NCI-H2107 treated with DMSO at 0.1 percent for 48 hours (cell line): ENCODE measurements around the gene SIAH1.
"Not testable (repeated sequence)": the region's sequence is repeated elsewhere in the genome, so short reads cannot be mapped to it uniquely, and the experiment has no call there.

Experiments used
- DNase-seq: peaks from one replicate; lab custom pipeline; 2025; ENCODE audit not compliant: unreplicated experiment; lab: John Stamatoyannopoulos, UW

The SIAH1 gene

DNA sequence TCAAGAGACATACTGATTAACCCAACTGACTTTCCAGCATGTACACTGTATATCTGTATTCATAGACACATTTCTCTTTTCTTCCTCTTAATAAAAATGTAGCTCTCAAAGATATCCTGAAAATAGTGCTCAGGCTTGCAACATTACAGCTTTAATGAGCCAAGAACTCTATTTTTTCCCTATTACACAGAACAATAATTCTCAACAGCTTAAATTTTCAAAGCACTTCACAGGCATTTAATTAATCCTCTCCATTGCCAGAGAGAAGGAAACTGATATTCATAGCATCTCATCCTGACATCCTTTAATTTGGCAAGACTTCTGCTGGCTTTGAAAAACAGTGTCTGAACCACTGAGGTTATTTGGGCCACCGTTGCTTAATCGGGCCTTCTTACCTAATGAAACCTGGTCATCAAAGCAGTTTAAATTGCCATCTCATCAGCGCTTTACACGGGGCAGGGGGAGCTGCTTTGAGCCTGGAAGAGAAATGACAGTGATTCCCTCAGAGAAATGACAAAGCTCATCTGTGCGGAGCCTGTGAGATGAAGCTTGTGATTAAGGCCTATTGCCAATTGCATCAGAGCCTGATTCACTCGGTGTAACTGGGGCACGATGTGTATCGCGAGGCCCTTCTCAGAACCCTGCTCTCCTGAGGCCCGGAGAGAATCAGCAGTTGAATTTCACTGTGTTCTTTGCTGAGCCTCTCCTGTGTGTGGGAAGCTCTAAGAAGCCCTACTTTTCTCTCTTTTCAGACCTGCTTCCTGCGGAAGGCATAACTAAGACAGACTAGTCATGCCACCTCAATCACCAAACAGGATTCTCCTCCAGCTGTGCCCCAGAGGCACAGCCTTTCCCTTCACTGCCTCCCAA is 8.5 kb upstream of the SIAH1 start:
- DNase-seq, result no peak

DNA sequence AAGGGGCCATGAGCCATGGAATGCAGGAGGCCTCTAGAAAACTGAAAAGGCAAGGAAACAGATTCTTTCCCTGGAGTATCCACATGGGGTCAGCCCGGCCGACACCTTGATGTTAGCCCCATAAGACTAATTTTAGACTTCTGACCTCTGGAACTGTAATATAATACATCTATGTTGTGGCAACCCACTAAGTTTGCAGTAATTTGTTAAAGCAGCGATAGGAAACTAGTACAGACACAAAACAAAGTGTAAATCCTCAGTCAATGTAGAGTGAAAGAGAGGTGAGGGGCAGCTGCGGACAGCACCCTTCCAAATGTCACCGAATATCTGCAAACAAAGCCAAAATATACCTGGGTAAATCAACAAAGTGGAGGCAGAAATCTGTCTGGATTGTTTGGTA is 7.2 kb upstream of the SIAH1 start:
- DNase-seq, result no peak

GRCh38 chr16:48386559-48387312 is 1.5 kb upstream of the SIAH1 start:
- no peak for DNase-seq

GRCh38 chr16:48384520-48385252 is 527 bp downstream of the SIAH1 start:
- DNase-seq, result no peak

DNA sequence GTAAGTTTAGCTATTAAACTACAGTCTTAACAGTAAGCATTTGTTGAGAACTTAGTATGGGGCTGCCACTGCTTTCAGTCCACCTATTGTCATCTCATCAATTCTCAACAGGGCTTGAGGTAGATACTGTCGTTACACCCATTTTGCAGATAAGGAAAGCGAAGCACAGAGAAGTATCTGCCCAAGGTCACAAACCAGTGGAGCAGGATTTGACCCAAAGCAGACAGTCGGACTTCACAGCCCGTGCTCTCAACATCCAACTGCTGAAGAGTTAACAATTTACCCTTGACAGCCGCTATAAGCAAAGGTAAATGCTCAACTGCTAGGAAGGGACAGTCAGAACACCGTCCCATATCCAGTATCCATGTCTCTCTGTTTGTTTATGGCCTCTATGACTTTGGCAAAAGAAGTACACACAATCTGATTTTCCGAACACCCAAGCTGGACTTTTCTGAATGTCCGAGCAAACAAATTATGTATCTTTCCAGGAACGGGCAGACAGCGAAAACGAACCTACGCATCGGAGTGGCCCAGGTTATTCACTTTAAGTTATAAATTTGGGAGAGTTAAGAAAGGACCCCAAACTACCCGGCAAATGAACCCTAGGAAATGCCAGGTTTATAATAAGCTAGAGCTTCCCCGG is 1.2 kb downstream of the SIAH1 start:
- no peak for DNase-seq

- no peak for DNase-seq
These were observed 2.0 kb downstream of the SIAH1 start for GRCh38 chr16:48383009-48383876.

GRCh38 chr16:48382131-48382530 is 3.1 kb downstream of the SIAH1 start:
- DNase-seq, result no peak

GRCh38 chr16:48381201-48381600 is 4.0 kb downstream of the SIAH1 start:
- DNase-seq, result no peak

GRCh38 chr16:48378836-48379235 is 6.4 kb downstream of the SIAH1 start:
- no peak for DNase-seq

- DNase-seq, result no peak
These were observed 6.9 kb downstream of the SIAH1 start for GRCh38 chr16:48378276-48378675.

DNA sequence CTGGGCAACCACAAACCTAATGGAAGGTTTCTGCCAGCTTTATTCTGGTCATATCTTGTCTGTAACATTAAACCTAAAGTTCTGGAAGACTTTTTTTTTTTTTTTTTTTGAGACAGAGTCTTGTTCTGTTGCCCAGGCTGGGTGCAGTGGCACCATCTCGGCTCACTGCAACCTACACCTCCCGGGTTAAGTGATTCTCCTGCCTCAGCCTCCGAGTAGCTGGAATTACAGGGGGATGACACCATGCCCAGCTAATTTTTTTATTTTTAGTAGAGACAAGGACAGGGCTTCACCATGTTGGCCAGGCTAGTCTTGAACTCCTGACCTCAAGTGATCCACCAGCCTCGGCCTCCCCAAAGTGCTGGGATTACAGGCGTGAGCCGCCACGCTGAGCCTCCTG is 7.9 kb downstream of the SIAH1 start:
- DNase-seq, result not testable (repeated sequence)

DNA sequence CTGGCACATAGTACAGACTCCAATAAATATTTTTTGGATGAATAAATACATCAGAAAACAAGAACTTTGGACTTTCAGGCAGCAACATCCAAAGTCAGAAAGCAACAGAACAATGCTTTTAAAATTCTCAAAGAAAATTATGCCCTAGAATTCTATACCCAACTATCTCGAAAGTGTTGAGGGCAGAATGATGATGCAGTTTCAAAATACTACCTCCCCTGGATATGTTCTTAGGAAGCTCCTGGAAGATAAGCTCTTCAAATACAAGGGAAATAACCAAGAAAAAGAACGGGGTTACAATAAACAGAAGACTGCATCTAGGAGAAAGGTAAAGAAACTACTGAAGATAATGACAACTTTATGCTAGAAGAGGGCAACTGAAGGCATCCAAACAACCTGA is 11.0 kb downstream of the SIAH1 start:
- no peak for DNase-seq

DNA sequence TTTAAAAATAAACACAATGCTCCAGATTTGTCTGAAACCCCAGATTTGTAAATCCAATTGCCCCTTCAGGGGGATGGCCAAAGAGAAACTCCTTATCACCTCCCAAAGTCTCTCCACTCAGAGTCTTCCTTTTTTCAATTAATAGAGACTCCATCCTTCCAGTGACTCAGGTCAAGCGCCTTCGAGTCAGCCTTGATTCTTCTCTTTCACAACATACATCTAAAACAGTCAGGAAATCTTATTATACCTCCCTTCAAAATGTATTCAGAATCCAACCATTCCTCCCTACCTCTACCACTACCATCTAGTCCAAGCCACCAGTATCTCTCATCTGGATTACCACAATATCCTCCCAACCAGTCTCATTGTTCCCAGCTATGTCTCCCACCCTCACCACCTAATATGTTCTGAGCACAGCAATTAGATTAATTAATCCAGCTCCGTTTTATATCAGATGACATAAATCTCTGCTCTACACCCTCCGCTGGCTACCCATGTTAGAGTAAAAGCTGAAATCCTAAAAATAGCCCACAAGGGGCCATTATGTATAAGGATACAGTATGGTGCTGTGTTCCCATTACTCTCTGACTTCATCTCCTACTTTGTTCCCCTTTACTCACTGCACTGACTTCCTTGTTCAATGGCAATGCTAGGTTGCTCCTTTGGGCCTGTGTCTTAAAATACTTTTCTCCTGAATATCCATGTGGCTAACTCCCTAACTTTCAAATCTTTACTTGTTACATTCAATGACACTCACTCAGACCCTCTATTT is 11.8 kb downstream of the SIAH1 start:
- DNase-seq, result no peak

DNA sequence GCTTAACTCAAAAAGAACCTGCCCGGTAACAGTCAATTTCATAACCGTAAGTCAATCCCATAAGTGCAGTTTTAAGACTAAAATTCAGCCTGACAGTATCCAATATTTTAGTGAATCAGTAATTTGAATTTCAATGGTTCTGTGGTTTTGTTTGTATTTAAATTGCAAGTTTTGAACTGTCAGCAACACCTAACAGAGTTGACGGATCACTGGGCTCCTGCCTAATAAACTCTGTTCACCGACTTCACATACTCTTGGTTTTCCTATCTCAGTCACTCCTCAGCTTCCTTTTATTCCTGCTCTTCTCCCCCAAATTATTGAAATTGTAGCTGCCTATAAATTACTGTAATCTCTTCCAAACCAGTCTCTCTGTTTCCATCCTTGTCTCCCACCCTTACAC is 12.5 kb downstream of the SIAH1 start:
- no peak for DNase-seq

- DNase-seq, result no peak
These were observed 13.8 kb downstream of the SIAH1 start for GRCh38 chr16:48371393-48371780.

GRCh38 chr16:48370668-48371392 is 14.4 kb downstream of the SIAH1 start:
- not testable (repeated sequence) for DNase-seq

- no peak for DNase-seq
These were observed 15.0 kb downstream of the SIAH1 start for GRCh38 chr16:48370229-48370628.

GRCh38 chr16:48369765-48370164 is 15.4 kb downstream of the SIAH1 start:
- DNase-seq, result no peak
